ENCODE measurements around the gene HDGFL2.

The HDGFL2 gene

GRCh38 chr19:4471403-4472173 lies 509 bp upstream of the HDGFL2 start:
- DNase-seq: peak; percentile 86 to 100 (median 97)

DNA sequence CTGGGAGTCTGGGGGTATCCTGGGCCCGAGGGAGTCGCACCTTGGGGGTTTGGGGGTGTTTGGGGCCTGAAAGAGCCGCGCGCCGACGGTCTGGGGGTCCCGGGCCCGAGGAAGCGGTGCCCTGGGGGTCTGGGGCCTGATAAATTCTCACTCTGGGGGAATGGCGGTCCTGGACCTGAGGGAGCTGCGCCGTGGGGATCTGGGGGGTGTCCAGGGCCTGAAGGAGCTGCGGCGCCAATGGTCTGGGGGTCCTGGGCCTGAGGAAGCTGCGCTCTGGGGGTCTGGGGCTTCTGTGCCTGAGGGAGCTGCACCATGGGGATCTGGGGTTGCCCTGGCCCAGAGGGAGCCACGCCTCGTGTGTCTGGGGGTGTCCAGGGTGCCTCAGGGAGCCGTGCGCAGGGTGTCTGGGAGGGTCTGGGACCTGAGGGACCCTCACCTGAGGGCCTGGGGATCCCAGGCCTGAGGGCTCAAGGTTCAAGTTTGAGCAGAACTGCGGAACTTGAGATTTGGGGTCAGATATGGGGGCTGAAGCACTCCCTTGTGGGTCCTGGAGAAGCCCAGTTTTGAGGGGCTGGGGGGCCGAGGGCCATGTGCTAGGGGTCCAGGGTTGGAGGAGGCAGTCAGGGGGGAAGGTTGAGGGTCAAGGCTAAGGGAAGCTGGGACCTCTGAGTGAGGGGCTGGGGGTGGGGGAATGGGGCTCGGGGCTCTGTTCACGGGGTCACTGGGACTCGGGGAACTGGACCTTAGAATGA lies 1.1 kb downstream of the HDGFL2 start:
- DNase-seq: no peak

DNA sequence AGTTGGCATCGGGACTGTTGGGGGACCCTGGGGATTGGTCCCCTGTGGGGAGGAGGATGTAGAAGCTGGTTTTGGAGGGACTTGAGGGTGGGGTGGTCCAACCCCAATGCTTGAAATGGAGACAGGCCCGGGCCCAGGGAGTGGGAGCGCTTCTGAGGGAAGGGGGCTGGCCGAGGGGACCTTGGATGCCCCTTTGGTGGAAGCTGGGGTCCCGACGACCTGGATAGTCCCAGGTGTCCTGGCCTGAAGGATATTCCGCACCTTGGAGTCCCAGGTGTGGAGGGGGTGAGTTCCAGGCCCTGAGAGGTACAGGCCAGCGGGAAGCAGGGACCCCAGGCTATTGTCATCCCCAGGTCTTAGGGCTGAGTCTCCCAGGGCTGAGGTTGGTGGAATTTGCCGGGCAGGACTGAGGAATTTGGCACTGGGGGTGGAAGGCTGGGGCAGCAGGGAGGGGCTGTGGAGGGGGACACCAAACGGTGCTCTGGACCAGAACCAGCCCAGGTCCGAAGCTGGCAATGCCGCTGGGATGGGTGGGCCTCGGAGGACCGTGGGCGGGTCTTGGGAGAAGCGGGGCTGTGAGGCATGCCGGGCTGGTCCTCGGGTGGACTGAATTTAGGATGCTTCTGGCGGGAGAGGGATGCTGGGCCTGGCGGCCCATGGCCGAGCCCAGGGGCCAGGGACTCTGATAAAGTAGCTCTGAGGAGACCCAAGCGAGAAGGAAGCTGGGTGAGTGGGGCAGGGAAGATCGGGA lies 1.8 kb downstream of the HDGFL2 start:
- DNase-seq: no peak

DNA sequence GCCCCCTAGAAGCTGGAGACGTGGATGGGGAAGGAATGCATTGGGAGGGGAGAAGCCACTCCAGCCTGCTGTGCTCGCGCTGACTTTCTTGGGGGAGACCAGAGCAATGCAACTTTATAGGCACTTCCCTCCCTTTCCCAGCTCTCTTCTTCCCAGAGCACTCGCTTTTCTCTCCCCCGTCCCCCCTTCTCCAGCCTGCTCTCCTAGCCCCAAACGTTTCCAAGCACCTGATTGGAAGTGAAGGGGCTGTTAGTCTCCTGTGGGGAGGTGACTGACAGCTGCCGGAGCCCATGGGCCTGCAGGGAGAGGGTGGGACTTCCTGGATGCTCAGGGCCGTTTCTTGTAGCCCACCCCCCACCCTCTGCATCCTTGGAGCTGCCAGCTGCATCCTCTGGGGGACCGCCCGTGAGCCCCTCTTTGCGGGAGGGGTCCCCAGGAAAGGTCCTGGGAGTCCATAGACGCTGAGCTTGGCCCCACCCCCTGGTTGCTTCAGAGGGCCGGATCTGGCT lies 2.5 kb downstream of the HDGFL2 start:
- peak in 1 of 5 experiments; percentile 40 for DNase-seq

DNA sequence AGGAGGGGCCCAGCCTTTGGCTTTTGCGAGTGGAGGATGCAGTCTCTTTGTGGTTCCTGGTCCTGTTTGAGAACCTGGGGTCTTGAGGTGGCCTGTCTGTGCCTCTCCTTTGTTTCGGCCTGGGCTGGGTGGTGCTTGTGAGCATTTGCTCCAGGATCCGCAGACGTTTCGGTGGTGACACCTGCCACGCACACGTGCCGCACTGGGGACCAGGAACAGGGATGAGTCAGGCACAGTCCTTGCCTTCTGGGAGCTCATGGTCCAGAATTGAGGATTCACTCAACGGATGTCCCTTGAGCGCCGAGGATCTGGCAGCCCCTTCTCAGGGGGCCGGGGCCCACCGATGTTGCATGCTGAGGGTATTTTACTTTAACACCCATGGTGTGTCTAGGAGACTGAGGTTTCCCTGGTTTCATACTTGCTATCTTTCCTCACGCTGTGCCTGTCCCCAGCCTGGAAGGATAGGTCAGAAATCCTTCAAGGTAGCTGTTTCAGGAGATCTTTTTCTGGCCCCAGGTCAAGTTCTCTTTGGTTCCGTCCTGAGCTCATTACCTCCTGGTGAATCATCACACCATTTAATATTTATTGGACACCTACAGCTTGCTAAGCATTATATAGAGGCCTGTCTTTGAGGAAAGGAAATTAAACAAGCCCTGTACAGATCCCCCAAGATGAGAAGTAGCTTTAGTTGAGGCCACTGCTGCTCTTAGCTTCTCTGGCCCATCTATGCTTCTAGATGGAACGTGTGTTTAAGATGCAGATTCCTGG lies 5.1 kb downstream of the HDGFL2 start:
- no peak for DNase-seq

DNA sequence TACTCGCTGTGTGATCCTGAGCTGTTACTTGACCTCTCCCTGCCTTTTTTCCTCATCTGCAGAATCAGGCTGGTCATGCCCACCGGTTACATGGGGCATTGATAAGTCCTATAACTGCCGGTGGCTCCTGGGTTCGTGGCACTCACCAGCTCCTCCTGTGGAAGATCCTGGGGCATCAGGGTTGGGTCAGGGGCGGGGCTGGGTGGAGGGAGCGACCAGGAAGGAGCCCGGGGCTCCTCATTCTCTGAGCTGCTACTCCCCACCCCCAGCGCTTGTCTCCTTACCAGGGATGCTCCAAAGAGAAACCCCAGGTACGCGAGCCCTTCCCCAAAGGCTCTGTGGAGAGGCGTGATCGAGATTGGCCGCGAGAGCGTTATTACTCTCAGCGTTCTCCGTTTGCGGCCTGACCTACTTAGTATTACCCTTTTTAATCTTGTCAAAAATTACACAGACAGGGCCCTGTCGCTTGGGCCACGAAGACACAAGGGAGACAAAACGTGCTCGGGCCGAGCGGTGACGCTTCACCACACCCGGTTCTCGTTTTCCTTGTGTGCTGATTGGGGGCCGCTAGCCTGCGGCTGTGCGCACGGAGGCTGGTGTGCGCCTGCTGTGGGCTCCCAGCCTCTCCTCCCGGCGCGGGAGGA lies 10.7 kb downstream of the HDGFL2 start:
- no peak for DNase-seq

DNA sequence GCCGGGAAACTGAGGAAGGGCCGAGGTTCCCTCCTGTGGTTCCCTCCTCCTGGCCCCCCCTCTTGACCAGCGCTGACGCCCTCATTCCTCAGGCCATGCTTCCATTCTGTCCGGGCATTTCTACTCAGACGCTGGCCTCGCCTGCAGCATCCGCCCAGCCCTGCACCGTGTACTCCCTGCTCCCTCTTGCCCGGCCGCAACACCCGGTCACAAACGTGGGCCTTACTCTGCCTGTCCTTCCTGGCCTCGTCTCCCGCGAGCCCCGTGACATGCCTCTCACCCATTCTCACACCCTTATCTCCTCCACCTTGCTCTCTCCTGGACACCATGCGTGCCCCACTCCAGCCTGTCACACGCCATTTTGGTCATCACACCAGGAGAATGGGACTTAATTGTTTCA lies 11.3 kb downstream of the HDGFL2 start:
- DNase-seq: no peak

DNA sequence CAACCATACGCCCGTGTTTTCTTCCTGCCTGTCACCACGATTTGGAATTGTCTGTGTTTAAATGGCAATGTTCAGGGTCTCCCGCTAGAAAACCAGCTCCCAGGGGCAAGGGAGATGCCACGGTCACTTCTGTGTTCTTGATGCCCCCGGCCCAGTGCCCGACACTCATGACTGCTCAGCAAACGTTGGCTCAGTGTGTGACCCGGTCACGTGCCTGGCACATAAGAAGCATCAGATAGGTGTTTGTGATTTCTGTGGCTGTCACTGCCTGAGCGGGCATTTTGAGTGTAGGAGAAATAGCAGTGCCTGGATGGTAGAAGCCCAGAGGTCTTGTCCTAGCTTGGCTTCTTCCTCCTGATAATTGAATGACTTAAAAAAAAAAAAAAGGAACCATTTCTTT lies 15.5 kb downstream of the HDGFL2 start:
- DNase-seq: no peak

GRCh38 chr19:4488496-4488895 lies 16.4 kb downstream of the HDGFL2 start:
- no peak for DNase-seq

DNA sequence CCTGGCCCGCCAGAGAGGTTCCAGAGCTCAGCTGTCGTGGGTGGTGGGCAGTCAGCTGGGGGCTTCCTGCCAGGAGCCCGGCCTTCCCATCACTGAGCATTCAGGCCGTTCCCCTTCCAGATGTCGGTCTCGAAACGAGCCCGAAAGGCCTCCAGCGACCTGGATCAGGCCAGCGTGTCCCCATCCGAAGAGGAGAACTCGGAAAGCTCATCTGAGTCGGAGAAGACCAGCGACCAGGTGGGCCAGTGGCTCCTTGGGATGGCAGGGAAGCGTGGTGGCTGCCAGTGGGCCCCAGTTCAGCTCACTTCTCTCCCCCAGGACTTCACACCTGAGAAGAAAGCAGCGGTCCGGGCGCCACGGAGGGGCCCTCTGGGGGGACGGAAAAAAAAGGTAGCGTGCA lies 19.3 kb downstream of the HDGFL2 start:
- DNase-seq: no peak

DNA sequence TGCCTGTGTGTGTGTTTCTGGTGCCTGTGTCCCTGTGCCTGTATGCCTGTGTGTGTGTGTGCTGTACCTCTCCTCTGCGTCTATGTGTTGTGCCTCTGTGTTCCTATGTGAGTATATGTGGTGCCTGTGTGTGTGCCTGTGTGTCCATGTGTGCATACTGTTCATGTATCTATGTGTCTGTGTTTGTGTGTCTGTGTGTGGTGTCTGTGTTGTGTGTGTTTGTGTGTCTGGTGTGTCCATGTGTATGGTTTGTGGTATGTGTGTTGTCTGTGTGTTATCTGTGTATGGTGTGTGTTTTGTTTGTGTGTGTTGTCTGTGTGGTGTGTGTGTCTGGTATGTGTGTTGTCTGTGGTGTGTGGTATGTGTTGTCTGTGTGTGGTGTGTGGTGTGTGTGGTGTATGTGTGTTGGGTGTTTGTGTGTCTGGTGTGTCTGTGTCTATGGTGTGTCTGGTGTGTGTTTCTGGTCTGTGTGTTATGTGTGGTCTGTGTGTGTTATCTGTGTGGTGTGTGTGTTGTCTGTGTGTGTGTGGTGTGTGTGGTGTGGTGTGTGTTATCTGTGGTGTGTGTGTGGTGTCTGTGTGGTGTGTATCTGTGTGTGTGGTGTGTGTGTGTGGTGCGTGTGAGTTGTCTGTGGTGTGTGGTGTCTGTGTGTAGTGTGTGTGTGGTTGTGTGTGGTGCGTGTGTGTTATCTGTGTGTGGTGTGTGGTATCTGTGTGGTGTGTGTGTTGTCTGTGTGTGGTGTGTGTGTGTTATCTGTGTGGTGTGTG lies 20.4 kb downstream of the HDGFL2 start:
- DNase-seq: peak in 1 of 5 experiments; percentile 23

DNA sequence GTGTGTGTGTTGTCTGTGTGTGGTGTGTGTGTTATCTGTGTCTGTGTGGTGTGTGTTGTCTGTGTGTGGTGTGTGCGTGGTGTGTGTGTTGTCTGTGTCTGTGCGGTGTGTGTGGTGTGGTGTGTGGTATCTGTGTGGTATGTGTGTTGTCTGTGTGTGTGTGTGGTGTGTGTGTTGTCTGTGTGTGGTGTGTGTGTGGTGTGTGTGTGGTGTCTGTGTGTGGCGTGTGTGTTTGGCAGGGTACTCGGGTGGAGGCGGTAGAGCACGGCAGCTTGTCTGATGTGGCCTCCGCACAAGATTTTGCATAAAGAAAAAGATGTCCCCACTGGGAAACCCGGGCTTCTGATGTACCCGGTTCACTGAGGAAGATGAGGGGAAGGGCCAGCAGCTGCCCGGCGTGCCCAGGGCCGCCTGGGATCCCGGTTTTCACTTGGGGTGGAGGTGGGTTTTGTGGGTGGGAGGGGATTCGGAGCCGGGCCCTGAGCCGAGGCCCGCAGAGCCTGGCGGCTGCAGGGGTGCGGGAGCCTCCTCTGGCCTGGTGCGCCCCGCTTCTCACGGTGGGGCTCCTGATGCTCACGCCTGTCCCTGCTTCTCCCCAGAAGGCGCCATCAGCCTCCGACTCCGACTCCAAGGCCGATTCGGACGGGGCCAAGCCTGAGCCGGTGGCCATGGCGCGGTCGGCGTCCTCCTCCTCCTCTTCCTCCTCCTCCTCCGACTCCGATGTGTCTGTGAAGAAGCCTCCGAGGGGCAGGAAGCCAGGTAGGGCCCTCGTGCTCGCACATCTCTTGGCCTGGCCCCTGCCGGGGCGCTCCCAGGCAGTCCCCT lies 21.2 kb downstream of the HDGFL2 start:
- no peak for DNase-seq

GRCh38 chr19:4493929-4494690 lies 22.0 kb downstream of the HDGFL2 start:
- no peak for DNase-seq

DNA sequence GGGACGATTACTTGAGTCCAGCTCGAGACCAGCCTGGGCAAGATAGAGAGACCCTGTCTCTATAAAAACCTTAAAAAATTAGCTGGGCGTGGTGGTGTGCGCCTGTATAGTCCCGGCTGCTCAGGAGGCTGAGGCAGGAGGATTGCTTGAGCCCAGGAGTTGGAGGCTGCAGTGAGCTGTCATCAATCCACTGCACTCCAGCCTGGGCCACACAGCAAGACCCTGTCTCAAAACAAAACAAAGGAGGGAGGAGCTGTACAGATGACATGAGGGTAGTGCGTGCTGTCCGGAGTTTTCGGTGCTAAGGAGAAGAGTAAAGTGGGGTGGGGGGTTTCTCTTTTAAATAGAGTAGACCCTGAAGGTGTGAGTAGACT lies 22.6 kb downstream of the HDGFL2 start:
- no peak for DNase-seq

- no peak for DNase-seq
Measured at GRCh38 chr19:4495471-4495870, 23.4 kb downstream of the HDGFL2 start.

DNA sequence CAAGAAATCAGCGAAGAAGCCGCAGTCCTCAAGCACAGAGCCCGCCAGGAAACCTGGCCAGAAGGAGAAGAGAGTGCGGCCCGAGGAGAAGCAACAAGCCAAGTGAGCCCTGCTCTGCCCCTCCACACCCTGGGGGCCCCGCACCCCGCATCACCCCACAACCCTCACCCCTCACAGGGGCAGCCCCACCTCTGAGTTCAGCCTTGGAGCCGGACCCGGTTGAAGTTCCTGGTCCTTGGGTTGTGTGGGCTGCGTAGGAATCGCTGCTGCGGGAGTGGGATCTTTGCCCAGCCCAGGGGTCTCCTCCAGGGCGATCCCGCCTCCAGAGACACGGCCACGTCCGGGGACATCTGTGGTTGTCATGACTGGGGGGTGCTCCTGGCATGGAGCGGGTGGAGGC lies 24.2 kb downstream of the HDGFL2 start:
- DNase-seq: no peak

GRCh38 chr19:4497770-4498389 lies 25.8 kb downstream of the HDGFL2 start:
- no peak for DNase-seq

GRCh38 chr19:4498694-4499093 lies 26.6 kb downstream of the HDGFL2 start:
- no peak for DNase-seq

DNA sequence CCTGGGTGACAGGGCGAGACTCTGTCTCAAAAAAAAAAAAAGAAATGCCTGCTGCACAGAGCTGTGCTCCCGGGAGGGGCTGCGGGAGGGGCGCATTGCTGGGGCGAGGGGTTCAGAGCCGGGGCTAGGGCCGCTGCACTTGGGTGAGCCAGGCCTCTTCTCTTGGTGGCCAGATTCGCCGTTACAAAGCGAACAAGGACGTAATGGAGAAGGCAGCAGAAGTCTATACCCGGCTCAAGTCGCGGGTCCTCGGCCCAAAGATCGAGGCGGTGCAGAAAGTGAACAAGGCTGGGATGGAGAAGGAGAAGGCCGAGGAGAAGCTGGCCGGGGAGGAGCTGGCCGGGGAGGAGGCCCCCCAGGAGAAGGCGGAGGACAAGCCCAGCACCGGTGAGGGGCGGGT lies 27.2 kb downstream of the HDGFL2 start:
- DNase-seq: no peak
